ENCODE results near the gene BTBD19. TPM values are rescaled to one million over a fixed set of nuclear protein-coding genes. Genes with fewer than 3 reads are reported as not detected.

The BTBD19 gene
- total RNA-seq, 1 donor from 2014 or later: 10.4 TPM

DNA sequence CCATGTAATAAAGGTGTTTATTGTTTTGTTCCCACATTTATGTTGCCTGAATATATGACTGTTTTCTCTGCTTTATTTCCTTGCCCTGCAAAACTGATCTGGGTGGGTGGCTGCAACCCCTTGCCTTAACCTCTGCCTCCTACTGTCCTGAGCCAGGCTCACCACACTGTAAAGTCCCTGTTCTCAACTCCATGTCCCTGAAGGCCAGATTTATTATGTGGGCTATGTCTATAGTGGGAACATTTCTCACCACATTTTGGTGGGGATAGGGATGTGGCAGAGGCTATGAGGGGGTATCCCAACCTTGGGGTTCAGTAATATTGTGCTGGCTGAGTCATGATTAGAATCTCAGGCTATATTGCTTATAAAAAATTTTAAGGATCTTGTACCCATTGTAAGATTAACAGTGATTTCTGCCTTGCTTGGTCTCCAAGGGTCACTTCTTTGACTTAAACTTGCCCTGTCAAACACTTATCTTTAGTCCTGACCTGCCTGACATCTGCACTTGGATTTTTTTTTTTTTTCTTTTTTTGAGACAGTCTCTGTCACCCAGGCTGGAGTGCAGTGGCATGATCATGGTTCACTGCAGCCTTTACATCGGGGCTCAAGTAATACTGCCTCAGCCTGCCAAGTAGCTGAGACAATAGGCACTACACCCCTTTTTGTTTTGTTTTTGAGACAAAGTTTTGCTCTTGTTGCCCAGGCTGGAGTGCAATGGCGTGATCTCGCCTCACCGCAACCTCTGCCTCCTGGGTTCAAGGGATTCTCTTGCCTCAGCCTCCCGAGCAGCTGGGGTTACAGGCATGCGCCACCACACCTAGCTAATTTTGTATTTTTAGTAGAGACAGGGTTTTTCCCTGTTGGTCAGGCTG is 29.4 kb upstream of the BTBD19 start:
- Mint-ChIP-seq H3K4me1 (ENCODE audit: unreplicated experiment) (peaks cover 22% of the 10 kb centered on the region), H3K27ac (ENCODE audit: unreplicated experiment) (no peak overlapping the region), H3K27me3 (ENCODE audit: unreplicated experiment) (peaks cover 12% of the 10 kb centered on the region), H3K4me3 (ENCODE audit: unreplicated experiment) (peak overlapping the region; percentile 72), H3K36me3 (ENCODE audit: low read depth, unreplicated experiment) (peaks cover 32% of the 10 kb centered on the region), H3K9me3 (ENCODE audit: unreplicated experiment) (no peaks in the 10 kb centered on the region)
- DNase-seq (ENCODE audit: low spot score): no peak
- TF ChIP-seq, protein P1, sequence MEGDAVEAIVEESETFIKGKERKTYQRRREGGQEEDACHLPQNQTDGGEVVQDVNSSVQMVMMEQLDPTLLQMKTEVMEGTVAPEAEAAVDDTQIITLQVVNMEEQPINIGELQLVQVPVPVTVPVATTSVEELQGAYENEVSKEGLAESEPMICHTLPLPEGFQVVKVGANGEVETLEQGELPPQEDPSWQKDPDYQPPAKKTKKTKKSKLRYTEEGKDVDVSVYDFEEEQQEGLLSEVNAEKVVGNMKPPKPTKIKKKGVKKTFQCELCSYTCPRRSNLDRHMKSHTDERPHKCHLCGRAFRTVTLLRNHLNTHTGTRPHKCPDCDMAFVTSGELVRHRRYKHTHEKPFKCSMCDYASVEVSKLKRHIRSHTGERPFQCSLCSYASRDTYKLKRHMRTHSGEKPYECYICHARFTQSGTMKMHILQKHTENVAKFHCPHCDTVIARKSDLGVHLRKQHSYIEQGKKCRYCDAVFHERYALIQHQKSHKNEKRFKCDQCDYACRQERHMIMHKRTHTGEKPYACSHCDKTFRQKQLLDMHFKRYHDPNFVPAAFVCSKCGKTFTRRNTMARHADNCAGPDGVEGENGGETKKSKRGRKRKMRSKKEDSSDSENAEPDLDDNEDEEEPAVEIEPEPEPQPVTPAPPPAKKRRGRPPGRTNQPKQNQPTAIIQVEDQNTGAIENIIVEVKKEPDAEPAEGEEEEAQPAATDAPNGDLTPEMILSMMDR (IDR thresholded peaks at IDR 0.05; ENCODE audit: unreplicated experiment): no peak

DNA sequence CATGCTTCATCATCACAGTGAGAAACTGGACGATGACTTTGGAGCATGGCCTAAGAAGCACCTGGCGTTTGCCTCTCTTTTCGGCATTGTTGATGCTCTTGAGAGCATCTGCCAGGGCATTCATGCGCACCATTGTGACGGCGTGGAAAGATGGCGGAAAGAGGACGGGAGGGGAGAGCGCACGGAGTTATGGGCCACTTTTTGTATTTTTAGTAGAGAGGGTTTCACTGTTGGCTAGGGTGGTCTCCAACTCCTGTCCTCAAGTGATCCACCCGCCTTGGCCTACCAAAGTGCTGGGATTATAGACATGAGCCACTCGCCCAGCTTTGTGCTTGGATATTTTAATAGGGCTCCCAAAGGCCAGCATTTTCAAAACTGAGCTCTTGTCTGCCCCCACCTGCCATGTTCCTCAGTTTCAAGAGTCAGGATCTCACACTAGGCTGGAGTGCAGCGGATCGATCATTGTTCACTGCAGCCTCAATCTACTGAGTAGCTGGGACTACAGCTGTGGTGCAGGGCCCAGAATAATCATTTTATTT is 27.7 kb upstream of the BTBD19 start:
- Mint-ChIP-seq H3K36me3 (ENCODE audit: low read depth, unreplicated experiment) (peaks cover 32% of the 10 kb centered on the region), H3K27me3 (ENCODE audit: unreplicated experiment) (peaks cover 19% of the 10 kb centered on the region), H3K9me3 (ENCODE audit: unreplicated experiment) (no peaks in the 10 kb centered on the region), H3K4me1 (ENCODE audit: unreplicated experiment) (peaks cover 23% of the 10 kb centered on the region), H3K27ac (ENCODE audit: unreplicated experiment) (no peak overlapping the region), H3K4me3 (ENCODE audit: unreplicated experiment) (peak overlapping the region; percentile 59)
- no peak for DNase-seq (ENCODE audit: low spot score)
- TF ChIP-seq, protein P1 (IDR thresholded peaks at IDR 0.05; ENCODE audit: unreplicated experiment): no peak

DNA sequence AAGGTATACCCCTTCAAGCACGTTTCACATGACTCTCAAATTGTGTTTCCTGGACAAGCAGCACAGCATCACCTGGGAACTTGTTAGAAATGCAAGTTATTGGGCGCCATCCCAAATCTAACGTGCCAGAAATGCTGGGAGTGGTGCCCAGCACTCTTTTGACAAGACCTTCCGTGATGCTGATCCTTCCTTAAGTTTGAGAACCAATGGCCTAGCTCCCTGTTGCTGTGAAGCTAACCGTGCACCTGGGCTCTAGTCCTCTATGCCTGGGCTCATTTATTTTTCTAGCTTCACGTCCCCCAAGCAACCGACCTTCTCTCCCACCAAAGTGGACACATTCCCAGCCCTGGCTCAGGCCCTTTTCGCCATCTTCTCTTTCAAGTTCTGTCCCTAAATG is 24.6 kb upstream of the BTBD19 start:
- no peaks in the 10 kb centered on the region for H3K9me3 Mint-ChIP-seq (ENCODE audit: unreplicated experiment)
- H3K36me3 Mint-ChIP-seq (ENCODE audit: low read depth, unreplicated experiment): peaks cover 17% of the 10 kb centered on the region
- no peak overlapping the region for H3K27ac Mint-ChIP-seq (ENCODE audit: unreplicated experiment)
- peaks cover 9% of the 10 kb centered on the region for H3K4me1 Mint-ChIP-seq (ENCODE audit: unreplicated experiment)
- DNase-seq (ENCODE audit: low spot score): no peak
- TF ChIP-seq, protein P1 (IDR thresholded peaks at IDR 0.05; ENCODE audit: unreplicated experiment): no peak
- H3K4me3 Mint-ChIP-seq (ENCODE audit: unreplicated experiment): no peak overlapping the region
- peaks cover 16% of the 10 kb centered on the region for H3K27me3 Mint-ChIP-seq (ENCODE audit: unreplicated experiment)

DNA sequence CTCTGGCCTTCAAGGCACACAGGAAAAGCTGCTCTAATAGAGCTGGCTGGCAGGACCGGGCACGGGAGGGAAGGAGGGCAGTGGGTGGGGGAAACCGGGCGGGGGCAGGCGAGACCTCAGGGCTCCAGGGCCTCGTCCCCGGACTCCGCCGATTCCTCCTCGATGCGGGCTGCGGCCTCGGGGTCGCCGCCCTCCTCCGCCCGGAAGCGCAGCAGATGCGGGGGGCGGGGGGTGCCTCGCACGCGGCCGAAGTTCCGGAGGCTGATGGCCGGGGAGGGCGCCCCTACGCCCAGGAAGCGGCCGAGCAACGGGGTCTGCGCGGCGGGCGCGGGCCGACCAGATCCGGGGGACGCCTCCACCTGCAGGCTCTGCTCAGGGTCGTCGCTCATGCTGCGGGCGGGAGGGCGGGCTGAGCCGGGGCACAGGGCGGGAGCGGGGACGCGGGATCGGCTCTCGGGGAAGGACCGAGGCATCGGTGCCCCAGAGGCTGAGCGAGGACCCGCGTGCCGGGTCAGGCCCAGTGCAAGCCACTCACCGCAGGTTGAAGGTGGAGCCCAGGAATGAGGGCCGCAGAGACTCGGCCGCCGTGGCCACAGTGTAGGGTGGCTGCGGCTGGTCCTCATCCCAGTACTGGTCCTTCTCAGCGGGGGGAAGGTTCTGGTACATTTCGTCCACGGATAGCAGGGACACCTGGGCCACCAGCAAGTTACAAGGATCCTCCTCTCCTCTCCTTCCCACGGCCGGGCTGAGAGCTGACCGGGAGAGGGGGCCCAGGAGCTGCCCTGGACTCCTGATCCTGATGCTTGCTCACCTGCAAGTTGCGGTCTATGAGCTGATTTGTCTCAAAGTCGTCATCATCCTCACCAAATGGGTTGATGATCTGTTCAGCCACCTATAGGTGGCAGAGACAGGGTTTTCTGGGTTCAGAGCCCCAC is 24.0 kb upstream of the BTBD19 start:
- peaks cover 12% of the 10 kb centered on the region for H3K36me3 Mint-ChIP-seq (ENCODE audit: low read depth, unreplicated experiment)
- TF ChIP-seq, protein P1 (IDR thresholded peaks at IDR 0.05; ENCODE audit: unreplicated experiment): no peak
- H3K9me3 Mint-ChIP-seq (ENCODE audit: unreplicated experiment): no peaks in the 10 kb centered on the region
- no peak overlapping the region for H3K4me3 Mint-ChIP-seq (ENCODE audit: unreplicated experiment)
- peaks cover 16% of the 10 kb centered on the region for H3K27me3 Mint-ChIP-seq (ENCODE audit: unreplicated experiment)
- no peak for DNase-seq (ENCODE audit: low spot score)
- H3K27ac Mint-ChIP-seq (ENCODE audit: unreplicated experiment): no peak overlapping the region
- peaks cover 8% of the 10 kb centered on the region for H3K4me1 Mint-ChIP-seq (ENCODE audit: unreplicated experiment)

All from endothelial cell (in vitro differentiated cells).